ENCODE measurements around the gene ITGA5. TPM values are rescaled to one million over a fixed set of nuclear protein-coding genes. Genes with fewer than 3 reads are reported as not detected.

The ITGA5 gene
- polyA plus RNA-seq, 1 donor (not counting 4 experiments of a cell fraction or from before 2014, with no cell fraction given) = 47.9 TPM

- Histone ChIP-seq H3K4me1 (ENCODE audit: control insufficient read depth, extremely low read depth, insufficient read depth, low read length) (peaks cover 54% of the 10 kb centered on the region), H2AFZ (ENCODE audit: control insufficient read depth, low read length) (no peak overlapping the region), H3K9me3 (ENCODE audit: control insufficient read depth, low read depth, low read length) (no peaks in the 10 kb centered on the region), H3K36me3 (ENCODE audit: control insufficient read depth in 2 of 2, extremely low read depth in 1 of 2, insufficient read depth in 2 of 2, low read length in 2 of 2) (peaks cover 14% of the 10 kb centered on the region in 2 experiments), H3K27me3 (ENCODE audit: control insufficient read depth, extremely low read depth, insufficient read depth, low read length) (no peaks in the 10 kb centered on the region), H3K9me1 (ENCODE audit: control insufficient read depth, extremely low read depth, insufficient read depth, low read length) (peaks cover 5% of the 10 kb centered on the region), H3K79me2 (ENCODE audit: control insufficient read depth, insufficient read depth, low read length) (peaks cover 65% of the 10 kb centered on the region), H4K20me1 (ENCODE audit: control insufficient read depth, extremely low read depth, insufficient read depth, low read length) (no peaks in the 10 kb centered on the region), H3K9ac (ENCODE audit: control insufficient read depth, extremely low read depth, insufficient read depth, low read length) (peak overlapping the region; percentile 50), H3K4me3 (ENCODE audit: control insufficient read depth in 2 of 3, extremely low read depth in 1 of 3, insufficient read depth in 2 of 3, low read depth in 1 of 3, low read length in 3 of 3) (peak overlapping the region in 1 of 3 experiments; percentile 10), H3K27ac (ENCODE audit: control insufficient read depth, insufficient read depth, low read length) (peak overlapping the region; percentile 80), H3K4me2 (ENCODE audit: control insufficient read depth, extremely low read depth, insufficient read depth, low read depth, low read length) (peak overlapping the region; percentile 53)
- DNase-seq (ENCODE audit: low read depth, low spot score) (no peak), FAIRE-seq (no peak)
- TF ChIP-seq EZH2 (IDR thresholded peaks at IDR 0.05; ENCODE audit: low read length) = no peak
- TF ChIP-seq CTCF (optimal IDR thresholded peaks at IDR 0.05 in 1 of 3, IDR thresholded peaks at IDR 0.05 in 1 of 3, conservative IDR thresholded peaks at IDR 0.05 in 1 of 3; ENCODE audit: extremely low read depth in 1 of 3, insufficient read depth in 2 of 3, low read length in 3 of 3) = no peak
- dilution Hi-C loops (cut with MboI; ENCODE audit: extremely low pct_ligation_motif_present, low sequenced_read_pairs) = no loop called here
These were observed 5.5 kb downstream of the ITGA5 start for GRCh38 chr12:54413284-54414190.

GRCh38 chr12:54412786-54413185 lies 6.3 kb downstream of the ITGA5 start:
- Histone ChIP-seq H3K36me3 (ENCODE audit: control insufficient read depth in 2 of 2, extremely low read depth in 1 of 2, insufficient read depth in 2 of 2, low read length in 2 of 2) (peaks cover 19 to 20% of the 10 kb centered on the region in 2 experiments), H3K9me3 (ENCODE audit: control insufficient read depth, low read depth, low read length) (no peaks in the 10 kb centered on the region), H3K27ac (ENCODE audit: control insufficient read depth, insufficient read depth, low read length) (peak overlapping the region; percentile 80), H2AFZ (ENCODE audit: control insufficient read depth, low read length) (no peak overlapping the region), H3K79me2 (ENCODE audit: control insufficient read depth, insufficient read depth, low read length) (peaks cover 58% of the 10 kb centered on the region), H3K27me3 (ENCODE audit: control insufficient read depth, extremely low read depth, insufficient read depth, low read length) (no peaks in the 10 kb centered on the region), H3K9ac (ENCODE audit: control insufficient read depth, extremely low read depth, insufficient read depth, low read length) (peak overlapping the region; percentile 11), H4K20me1 (ENCODE audit: control insufficient read depth, extremely low read depth, insufficient read depth, low read length) (no peaks in the 10 kb centered on the region), H3K4me3 (ENCODE audit: control insufficient read depth in 2 of 3, extremely low read depth in 1 of 3, insufficient read depth in 2 of 3, low read depth in 1 of 3, low read length in 3 of 3) (no peak overlapping the region), H3K4me1 (ENCODE audit: control insufficient read depth, extremely low read depth, insufficient read depth, low read length) (peaks cover 54% of the 10 kb centered on the region), H3K9me1 (ENCODE audit: control insufficient read depth, extremely low read depth, insufficient read depth, low read length) (peaks cover 5% of the 10 kb centered on the region), H3K4me2 (ENCODE audit: control insufficient read depth, extremely low read depth, insufficient read depth, low read depth, low read length) (peak overlapping the region; percentile 53)
- FAIRE-seq = no peak
- no peak for DNase-seq (ENCODE audit: low read depth, low spot score)
- dilution Hi-C loops (cut with MboI; ENCODE audit: extremely low pct_ligation_motif_present, low sequenced_read_pairs) = no loop called here
- TF ChIP-seq EZH2 (IDR thresholded peaks at IDR 0.05; ENCODE audit: low read length) = no peak
- TF ChIP-seq CTCF (optimal IDR thresholded peaks at IDR 0.05 in 1 of 3, IDR thresholded peaks at IDR 0.05 in 1 of 3, conservative IDR thresholded peaks at IDR 0.05 in 1 of 3; ENCODE audit: extremely low read depth in 1 of 3, insufficient read depth in 2 of 3, low read length in 3 of 3) = no peak
